HS-5 (cell line): ENCODE results near the gene RUNDC3A.
"Not testable (repeated sequence)": the region's sequence is repeated elsewhere in the genome, so short reads cannot be mapped to it uniquely, and the experiment has no call there.

Experiments used
- DNase-seq: peaks from one replicate; pipeline ENCODE4 v3.0.0-alpha.2; 2012; ENCODE audit warnings: low read depth

Gene RUNDC3A

GRCh38 chr17:44343510-44344209 is 35.3 kb downstream of the RUNDC3A start:
- no peak for DNase-seq

DNA sequence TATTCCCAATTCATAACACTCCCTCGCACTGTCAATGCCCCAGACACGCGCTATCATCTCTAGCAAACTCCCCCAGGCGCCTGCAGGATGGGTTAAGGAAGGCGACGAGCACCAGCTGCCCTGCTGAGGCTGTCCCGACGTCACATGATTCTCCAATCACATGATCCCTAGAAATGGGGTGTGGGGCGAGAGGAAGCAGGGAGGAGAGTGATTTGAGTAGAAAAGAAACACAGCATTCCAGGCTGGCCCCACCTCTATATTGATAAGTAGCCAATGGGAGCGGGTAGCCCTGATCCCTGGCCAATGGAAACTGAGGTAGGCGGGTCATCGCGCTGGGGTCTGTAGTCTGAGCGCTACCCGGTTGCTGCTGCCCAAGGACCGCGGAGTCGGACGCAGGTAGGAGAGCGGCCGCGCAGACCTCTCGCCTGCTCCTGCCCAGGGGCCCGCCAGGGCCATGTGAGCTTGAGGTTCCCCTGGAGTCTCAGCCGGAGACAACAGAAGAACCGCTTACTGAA is 36.6 kb downstream of the RUNDC3A start, which contains the start of gene GRN:
Gene GRN (plus strand): TSS at position 364 of the 515 bp plus-strand sequence. CDS start 3,863 bp downstream, outside the sequence.
- peak; percentile 92 for DNase-seq

DNA sequence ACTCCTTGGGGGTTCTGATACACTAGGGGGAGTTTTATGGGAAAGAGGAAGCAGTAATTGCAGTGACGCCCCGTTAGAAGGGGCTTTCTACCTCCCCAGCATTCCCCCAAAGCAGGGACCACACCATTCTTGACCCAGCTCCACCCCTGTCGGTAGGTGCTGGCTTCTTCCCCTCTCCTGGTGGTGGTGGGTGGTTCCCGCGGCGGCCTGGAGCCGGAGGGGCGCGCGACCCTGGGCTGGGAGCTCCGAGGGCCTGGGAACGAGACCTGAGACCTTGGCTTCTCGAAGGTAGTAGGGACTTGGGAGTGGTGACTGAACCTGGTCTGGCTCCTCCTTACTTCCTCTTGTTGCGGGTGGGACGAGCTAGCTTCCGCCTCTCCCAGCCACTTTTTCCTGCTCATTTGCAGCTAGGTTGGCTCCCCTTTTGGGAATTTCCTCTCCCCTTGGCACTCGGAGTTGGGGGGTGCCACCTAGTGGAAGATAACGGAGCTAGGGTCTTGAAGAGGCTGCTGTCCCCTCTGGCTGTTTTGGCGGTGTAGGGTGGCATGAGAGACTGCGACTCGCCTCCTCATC is 37.1 kb downstream of the RUNDC3A start:
- no peak for DNase-seq

DNA sequence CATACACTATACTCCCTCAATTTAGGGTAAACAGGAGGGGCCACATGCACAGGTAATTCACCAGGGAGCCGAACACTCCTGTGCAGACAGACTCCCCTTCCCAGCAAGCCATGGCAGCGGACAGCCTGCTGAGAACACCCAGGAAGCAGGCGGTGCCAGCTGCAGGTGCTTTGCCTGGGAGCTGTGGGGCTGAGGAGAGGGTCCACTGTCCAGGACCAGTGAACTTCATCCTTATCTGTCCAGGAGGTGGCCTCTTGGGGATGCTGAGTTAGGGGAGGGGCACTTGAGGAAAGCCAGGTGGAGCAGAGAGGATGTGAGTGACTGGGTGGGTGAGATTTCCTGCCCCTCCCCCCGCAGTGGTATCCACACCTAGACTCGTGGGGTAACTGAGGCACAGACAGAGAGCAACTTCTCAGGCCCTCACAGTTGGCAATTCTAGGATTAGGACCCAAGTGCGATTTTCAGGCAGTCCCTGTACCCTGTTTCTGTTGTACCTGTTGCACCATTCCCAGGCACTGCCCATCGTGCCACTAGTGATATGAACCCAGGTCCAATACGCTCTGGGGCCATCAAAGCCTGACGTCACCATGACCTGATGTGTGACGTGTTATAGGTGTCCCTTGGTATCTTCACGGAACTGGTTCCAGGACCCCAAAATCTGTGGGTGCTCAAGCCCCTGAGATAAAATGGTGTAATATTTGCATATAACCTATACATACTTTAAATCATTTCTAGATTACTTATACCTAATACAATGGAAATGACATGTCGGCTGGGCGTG is 37.9 kb downstream of the RUNDC3A start:
- DNase-seq: no peak

DNA sequence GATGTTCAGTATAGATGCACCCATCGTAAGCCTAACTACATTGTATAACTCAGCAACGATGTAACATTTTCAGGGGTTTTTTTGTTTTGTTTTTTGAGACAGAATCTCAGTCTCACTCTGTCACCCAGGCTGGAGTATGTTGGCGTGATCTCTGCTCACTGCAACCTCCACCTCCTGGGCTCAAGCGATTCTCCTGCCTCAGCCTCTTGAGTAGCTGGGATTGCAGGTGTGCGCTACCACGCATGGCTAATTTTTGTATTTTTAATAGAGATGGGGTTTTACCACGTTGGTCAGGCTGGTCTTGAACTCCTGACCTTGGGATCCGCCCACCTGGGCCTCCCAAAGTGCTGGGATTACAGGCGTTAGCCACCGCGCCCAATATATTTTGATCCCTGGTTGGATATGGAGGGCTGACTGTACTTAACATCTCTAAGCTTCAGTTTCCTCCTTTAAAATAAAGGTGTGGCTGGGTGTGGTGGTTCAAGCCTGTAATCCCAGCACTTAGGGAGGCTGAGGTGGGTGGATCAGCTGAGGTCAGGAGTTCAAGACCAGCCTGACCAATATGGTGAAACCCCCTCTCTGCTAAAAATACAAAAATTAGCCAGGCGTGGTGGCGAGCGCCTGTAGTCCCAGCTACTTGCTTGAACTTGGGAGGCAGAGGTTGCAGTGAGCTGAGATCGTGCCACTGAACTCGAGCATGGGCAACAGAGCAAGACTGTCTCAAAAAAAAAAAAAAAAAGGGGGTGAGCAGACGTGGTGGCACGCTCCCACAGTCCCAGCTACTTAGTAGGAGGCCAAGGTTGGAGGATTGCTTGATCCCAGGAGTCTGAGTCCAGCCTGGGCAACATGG is 39.0 kb downstream of the RUNDC3A start:
- DNase-seq: not testable (repeated sequence)

DNA sequence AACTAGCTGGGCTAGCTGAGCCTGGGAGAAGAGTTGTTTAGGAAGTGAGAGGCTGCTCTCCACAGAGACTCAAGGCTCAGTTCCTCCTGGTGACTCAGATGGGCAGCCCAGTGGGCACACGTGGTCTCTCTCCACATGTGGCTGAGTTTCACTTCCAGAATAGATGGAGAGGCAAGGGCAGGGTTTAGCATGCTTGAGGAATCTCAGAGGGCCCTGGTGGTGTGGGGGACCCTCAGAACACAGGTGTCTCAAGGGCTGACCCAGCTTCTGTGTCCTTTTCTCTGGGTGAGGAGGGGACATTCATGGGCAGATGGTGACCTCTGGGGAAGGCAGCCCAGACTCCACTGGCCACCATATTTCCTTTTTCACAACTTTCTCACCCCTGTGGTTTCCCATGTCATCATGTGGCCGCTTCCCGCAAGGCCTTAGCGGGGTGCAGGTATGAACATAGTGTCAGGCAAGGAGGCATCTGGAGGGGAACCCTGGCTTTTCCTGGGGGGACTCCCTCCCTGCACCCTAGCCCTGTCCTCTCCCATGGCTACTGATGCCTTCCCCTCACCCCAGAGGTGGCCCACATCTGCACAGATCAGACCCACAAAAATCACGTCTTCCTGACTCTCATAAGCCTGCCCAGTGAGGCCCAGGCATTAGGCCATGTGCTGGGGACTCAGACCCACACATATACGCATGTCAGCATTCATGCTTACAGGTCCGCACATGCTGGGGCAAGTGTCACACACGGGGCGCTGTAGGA is 40.0 kb downstream of the RUNDC3A start:
- no peak for DNase-seq

DNA sequence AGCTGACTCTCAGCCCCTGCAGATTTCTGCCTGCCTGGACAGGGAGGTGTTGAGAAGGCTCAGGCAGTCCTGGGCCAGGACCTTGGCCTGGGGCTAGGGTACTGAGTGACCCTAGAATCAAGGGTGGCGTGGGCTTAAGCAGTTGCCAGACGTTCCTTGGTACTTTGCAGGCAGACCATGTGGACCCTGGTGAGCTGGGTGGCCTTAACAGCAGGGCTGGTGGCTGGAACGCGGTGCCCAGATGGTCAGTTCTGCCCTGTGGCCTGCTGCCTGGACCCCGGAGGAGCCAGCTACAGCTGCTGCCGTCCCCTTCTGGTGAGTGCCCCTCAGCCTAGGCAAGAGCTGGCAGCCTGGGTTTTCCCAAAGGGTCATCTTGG is 40.6 kb downstream of the RUNDC3A start:
- DNase-seq: no peak

GRCh38 chr17:44349553-44350070 is 41.2 kb downstream of the RUNDC3A start:
- no peak for DNase-seq

- no peak for DNase-seq
Observed at GRCh38 chr17:44350733-44351226, 42.4 kb downstream of the RUNDC3A start.

GRCh38 chr17:44351464-44351863 is 43.1 kb downstream of the RUNDC3A start:
- no peak for DNase-seq

DNA sequence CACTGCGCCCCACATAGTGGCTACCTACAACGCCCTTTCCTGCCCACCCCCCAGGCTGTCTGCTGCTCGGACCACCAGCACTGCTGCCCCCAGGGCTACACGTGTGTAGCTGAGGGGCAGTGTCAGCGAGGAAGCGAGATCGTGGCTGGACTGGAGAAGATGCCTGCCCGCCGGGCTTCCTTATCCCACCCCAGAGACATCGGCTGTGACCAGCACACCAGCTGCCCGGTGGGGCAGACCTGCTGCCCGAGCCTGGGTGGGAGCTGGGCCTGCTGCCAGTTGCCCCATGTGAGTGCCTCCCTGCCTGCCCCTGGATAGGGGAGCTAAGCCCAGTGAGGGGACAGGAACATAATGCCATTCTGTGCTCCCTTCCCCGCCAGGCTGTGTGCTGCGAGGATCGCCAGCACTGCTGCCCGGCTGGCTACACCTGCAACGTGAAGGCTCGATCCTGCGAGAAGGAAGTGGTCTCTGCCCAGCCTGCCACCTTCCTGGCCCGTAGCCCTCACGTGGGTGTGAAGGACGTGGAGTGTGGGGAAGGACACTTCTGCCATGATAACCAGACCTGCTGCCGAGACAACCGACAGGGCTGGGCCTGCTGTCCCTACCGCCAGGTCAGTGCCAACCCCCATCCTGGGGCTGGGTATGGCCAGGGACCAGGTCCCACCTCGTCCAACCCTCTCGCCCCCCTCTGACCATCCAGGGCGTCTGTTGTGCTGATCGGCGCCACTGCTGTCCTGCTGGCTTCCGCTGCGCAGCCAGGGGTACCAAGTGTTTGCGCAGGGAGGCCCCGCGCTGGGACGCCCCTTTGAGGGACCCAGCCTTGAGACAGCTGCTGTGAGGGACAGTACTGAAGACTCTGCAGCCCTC is 43.8 kb downstream of the RUNDC3A start:
- DNase-seq: no peak

DNA sequence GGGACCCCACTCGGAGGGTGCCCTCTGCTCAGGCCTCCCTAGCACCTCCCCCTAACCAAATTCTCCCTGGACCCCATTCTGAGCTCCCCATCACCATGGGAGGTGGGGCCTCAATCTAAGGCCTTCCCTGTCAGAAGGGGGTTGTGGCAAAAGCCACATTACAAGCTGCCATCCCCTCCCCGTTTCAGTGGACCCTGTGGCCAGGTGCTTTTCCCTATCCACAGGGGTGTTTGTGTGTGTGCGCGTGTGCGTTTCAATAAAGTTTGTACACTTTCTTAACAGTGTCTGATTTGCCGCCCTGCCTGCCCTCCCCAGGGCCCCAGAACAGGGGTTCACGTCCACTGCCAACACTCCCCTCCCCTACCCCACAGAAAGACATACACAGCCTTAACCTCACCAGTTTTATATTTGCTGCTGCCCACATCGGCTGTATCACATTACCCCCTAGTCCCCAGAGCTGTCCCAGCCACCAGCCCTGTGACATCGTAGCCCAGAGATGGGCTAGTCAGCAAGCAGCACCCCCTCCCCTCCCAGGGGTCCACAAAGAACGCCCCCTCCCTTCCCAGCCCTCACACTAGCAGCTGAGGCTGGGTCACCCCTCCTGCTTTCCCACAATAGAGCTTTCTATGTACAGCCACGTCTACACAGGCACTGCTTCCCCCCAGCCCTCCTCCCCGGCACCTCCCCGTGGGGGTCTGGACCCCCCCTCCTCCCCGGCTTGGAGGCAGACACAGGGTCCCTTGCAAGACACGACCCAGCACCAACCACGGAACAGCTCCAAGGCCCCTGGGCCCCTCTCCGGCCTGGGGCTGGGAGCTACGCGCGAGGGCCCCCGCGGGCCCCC is 44.6 kb downstream of the RUNDC3A start:
- no peak for DNase-seq

DNA sequence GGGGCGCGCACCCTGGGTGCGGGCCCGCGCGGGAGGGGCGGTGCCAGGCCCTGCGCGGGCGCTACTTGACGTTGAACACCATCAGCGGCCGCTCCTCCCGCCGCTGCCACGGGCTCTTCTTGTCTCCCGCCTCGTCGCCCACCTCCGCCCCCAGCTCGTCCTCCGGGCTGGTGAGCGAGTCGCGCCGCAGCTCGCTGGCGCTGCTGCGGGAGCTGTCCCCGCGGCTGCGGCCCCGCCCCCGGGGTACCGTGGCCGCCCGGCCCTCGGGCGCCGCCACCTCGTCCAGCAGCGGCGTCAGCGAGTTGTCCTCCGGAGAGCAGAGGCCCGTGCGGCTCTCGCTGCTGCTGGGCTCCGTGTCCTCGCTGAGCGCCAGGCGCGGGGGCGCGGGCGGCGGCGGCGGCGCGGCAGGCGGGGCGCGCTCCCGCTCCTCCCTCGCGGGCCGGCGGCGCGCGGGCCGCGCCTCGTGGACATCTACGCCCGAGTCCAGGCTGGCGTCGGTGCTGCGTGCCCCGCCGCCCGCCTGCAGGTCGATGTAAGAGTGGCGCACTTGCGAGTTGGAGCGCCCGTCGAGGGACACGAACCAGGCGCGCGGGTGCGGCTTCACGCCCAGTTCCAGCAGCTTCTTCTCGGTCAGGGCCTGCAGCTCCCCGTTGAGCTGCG is 45.4 kb downstream of the RUNDC3A start:
- no peak for DNase-seq

GRCh38 chr17:44354582-44355561 is 46.5 kb downstream of the RUNDC3A start:
- no peak for DNase-seq

GRCh38 chr17:44355642-44356099 is 47.3 kb downstream of the RUNDC3A start:
- DNase-seq: no peak

GRCh38 chr17:44356241-44356640 is 47.8 kb downstream of the RUNDC3A start:
- DNase-seq: no peak

- DNase-seq: no peak
Observed at GRCh38 chr17:44358066-44358465, 49.7 kb downstream of the RUNDC3A start.
